ENCODE data around the gene ACTL7A.

ACTL7A gene

GRCh38 chr9:108860764-108861163 lies 1.3 kb upstream of the ACTL7A start:
- no peaks in the 10 kb centered on the region for H3K4me1 ChIP-seq (ENCODE audit: insufficient read depth, low read length, poor library complexity, severe bottlenecking)
- H3K9me3 ChIP-seq (ENCODE audit: insufficient read depth, low read depth, low read length) = no peaks in the 10 kb centered on the region
- H3K79me2 ChIP-seq (ENCODE audit: insufficient read depth, low read length) = no peaks in the 10 kb centered on the region
- no peak overlapping the region for H3K4me3 ChIP-seq (ENCODE audit: low read length, poor library complexity, severe bottlenecking)
- no peak overlapping the region for H3K4me2 ChIP-seq (ENCODE audit: low read depth, low read length, poor library complexity, severe bottlenecking)
- no peaks in the 10 kb centered on the region for H3K27me3 ChIP-seq (ENCODE audit: insufficient read depth, low read length, poor library complexity, severe bottlenecking)
- no peaks in the 10 kb centered on the region for H4K20me1 ChIP-seq (ENCODE audit: insufficient read depth, low read length, poor library complexity, severe bottlenecking)
- no peaks in the 10 kb centered on the region for H3F3A ChIP-seq (ENCODE audit: low read depth)
- no peak overlapping the region for H2AFZ ChIP-seq (ENCODE audit: low read length)
- H3K9me2 ChIP-seq (replicated peaks; ENCODE audit: low read depth, low read length) = no peaks in the 10 kb centered on the region
- no peaks in the 10 kb centered on the region for H3K36me3 ChIP-seq (ENCODE audit: insufficient read depth, low read length)
- TF ChIP-seq CTCF (conservative IDR thresholded peaks at IDR 0.05; ENCODE audit: low read length) = no peak
- TF ChIP-seq EZH2phosphoT487 (IDR thresholded peaks at IDR 0.05; ENCODE audit: borderline replicate concordance) = no peak
- no peak overlapping the region for H3K9ac ChIP-seq (ENCODE audit: low read depth, low read length, poor library complexity, severe bottlenecking)

- no peaks in the 10 kb centered on the region for H3K9me3 ChIP-seq (ENCODE audit: insufficient read depth, low read depth, low read length)
- no peaks in the 10 kb centered on the region for H3F3A ChIP-seq (ENCODE audit: low read depth)
- H3K4me2 ChIP-seq (ENCODE audit: low read depth, low read length, poor library complexity, severe bottlenecking) = no peak overlapping the region
- no peak overlapping the region for H3K4me3 ChIP-seq (ENCODE audit: low read length, poor library complexity, severe bottlenecking)
- TF ChIP-seq EZH2phosphoT487 (IDR thresholded peaks at IDR 0.05; ENCODE audit: borderline replicate concordance) = no peak
- no peak overlapping the region for H3K9ac ChIP-seq (ENCODE audit: low read depth, low read length, poor library complexity, severe bottlenecking)
- H3K4me1 ChIP-seq (ENCODE audit: insufficient read depth, low read length, poor library complexity, severe bottlenecking) = no peaks in the 10 kb centered on the region
- no peaks in the 10 kb centered on the region for H3K27me3 ChIP-seq (ENCODE audit: insufficient read depth, low read length, poor library complexity, severe bottlenecking)
- no peaks in the 10 kb centered on the region for H4K20me1 ChIP-seq (ENCODE audit: insufficient read depth, low read length, poor library complexity, severe bottlenecking)
- no peaks in the 10 kb centered on the region for H3K79me2 ChIP-seq (ENCODE audit: insufficient read depth, low read length)
- no peaks in the 10 kb centered on the region for H3K36me3 ChIP-seq (ENCODE audit: insufficient read depth, low read length)
- no peak overlapping the region for H2AFZ ChIP-seq (ENCODE audit: low read length)
- no peaks in the 10 kb centered on the region for H3K9me2 ChIP-seq (replicated peaks; ENCODE audit: low read depth, low read length)
These were observed 602 bp upstream of the ACTL7A start for GRCh38 chr9:108861464-108861863.

GRCh38 chr9:108863891-108864290 lies 1.8 kb downstream of the ACTL7A start:
- Histone ChIP-seq H3F3A (ENCODE audit: low read depth) (no peaks in the 10 kb centered on the region), H3K79me2 (ENCODE audit: insufficient read depth, low read length) (no peaks in the 10 kb centered on the region), H3K4me1 (ENCODE audit: insufficient read depth, low read length, poor library complexity, severe bottlenecking) (no peaks in the 10 kb centered on the region), H3K9ac (ENCODE audit: low read depth, low read length, poor library complexity, severe bottlenecking) (no peak overlapping the region), H3K27me3 (ENCODE audit: insufficient read depth, low read length, poor library complexity, severe bottlenecking) (no peaks in the 10 kb centered on the region), H3K9me2 (replicated peaks; ENCODE audit: low read depth, low read length) (no peaks in the 10 kb centered on the region), H2AFZ (ENCODE audit: low read length) (no peak overlapping the region), H3K36me3 (ENCODE audit: insufficient read depth, low read length) (0 out of 2 replicates have a peak, but pooled peaks cover 4% of the 10 kb centered on the region), H3K4me2 (ENCODE audit: low read depth, low read length, poor library complexity, severe bottlenecking) (no peak overlapping the region), H4K20me1 (ENCODE audit: insufficient read depth, low read length, poor library complexity, severe bottlenecking) (no peaks in the 10 kb centered on the region), H3K9me3 (ENCODE audit: insufficient read depth, low read depth, low read length) (no peaks in the 10 kb centered on the region), H3K4me3 (ENCODE audit: low read length, poor library complexity, severe bottlenecking) (no peak overlapping the region)
- TF ChIP-seq EZH2phosphoT487 (IDR thresholded peaks at IDR 0.05; ENCODE audit: borderline replicate concordance) = no peak
- TF ChIP-seq CTCF (conservative IDR thresholded peaks at IDR 0.05; ENCODE audit: low read length) = no peak

GRCh38 chr9:108864446-108864845 lies 2.4 kb downstream of the ACTL7A start:
- Histone ChIP-seq H4K20me1 (ENCODE audit: insufficient read depth, low read length, poor library complexity, severe bottlenecking) (no peaks in the 10 kb centered on the region), H3K79me2 (ENCODE audit: insufficient read depth, low read length) (no peaks in the 10 kb centered on the region), H3K9me3 (ENCODE audit: insufficient read depth, low read depth, low read length) (no peaks in the 10 kb centered on the region), H2AFZ (ENCODE audit: low read length) (no peak overlapping the region), H3K36me3 (ENCODE audit: insufficient read depth, low read length) (0 out of 2 replicates have a peak, but pooled peaks cover 4% of the 10 kb centered on the region), H3K27me3 (ENCODE audit: insufficient read depth, low read length, poor library complexity, severe bottlenecking) (no peaks in the 10 kb centered on the region), H3K4me1 (ENCODE audit: insufficient read depth, low read length, poor library complexity, severe bottlenecking) (no peaks in the 10 kb centered on the region), H3K4me3 (ENCODE audit: low read length, poor library complexity, severe bottlenecking) (no peak overlapping the region), H3K4me2 (ENCODE audit: low read depth, low read length, poor library complexity, severe bottlenecking) (no peak overlapping the region), H3K9ac (ENCODE audit: low read depth, low read length, poor library complexity, severe bottlenecking) (no peak overlapping the region), H3F3A (ENCODE audit: low read depth) (no peaks in the 10 kb centered on the region), H3K9me2 (replicated peaks; ENCODE audit: low read depth, low read length) (no peaks in the 10 kb centered on the region)
- TF ChIP-seq EZH2phosphoT487 (IDR thresholded peaks at IDR 0.05; ENCODE audit: borderline replicate concordance) (no peak), CTCF (conservative IDR thresholded peaks at IDR 0.05; ENCODE audit: low read length) (peak; percentile 10; the same call in 1 of the 2 replicates)
